H9 (cell line): ENCODE measurements around the gene QSOX2. TPM values are rescaled to one million over a fixed set of nuclear protein-coding genes. Genes with fewer than 3 reads are reported as not detected.

ENCODE experiments used
- DNase-seq: peaks from one replicate; pipeline ENCODE4 v3.0.0-alpha.2; 2017
- H2AFZ ChIP-seq: one replicate; pipeline ENCODE4 v1.6.1; 2013; ENCODE audit warnings: mild to moderate bottlenecking, low read length, control low read depth, moderate library complexity
- H2AK5ac ChIP-seq: 2 replicates; pipeline ENCODE4 v1.6.1; 2013; ENCODE audit warnings: low read length, control low read depth, mixed read lengths; ENCODE audit not compliant: insufficient read length
- H2BK120ac ChIP-seq: one replicate; pipeline ENCODE4 v1.6.1; 2013; ENCODE audit warnings: low read depth, mild to moderate bottlenecking, low read length, control low read depth, inconsistent platforms; ENCODE audit not compliant: poor library complexity, severe bottlenecking
- H2BK12ac ChIP-seq: 2 replicates; pipeline ENCODE4 v1.6.1; 2013; ENCODE audit warnings: low read length, control low read depth, mixed read lengths, low read depth; ENCODE audit not compliant: insufficient read length
- H2BK15ac ChIP-seq: 2 replicates; pipeline ENCODE4 v1.6.1; 2013; ENCODE audit warnings: low read depth, low read length, control low read depth
- H2BK20ac ChIP-seq: one replicate; pipeline ENCODE4 v1.6.1; 2013; ENCODE audit warnings: low read depth, mild to moderate bottlenecking, low read length, control low read depth, inconsistent platforms; ENCODE audit not compliant: poor library complexity, severe bottlenecking
- H2BK5ac ChIP-seq: 2 replicates; pipeline ENCODE4 v1.6.1; 2013; ENCODE audit warnings: low read length, control low read depth, mixed read lengths; ENCODE audit not compliant: insufficient read length
- H3K14ac ChIP-seq: 2 replicates; pipeline ENCODE4 v1.6.1; 2013; ENCODE audit warnings: low read length, control low read depth; ENCODE audit not compliant: insufficient read depth
- H3K18ac ChIP-seq: 2 replicates; pipeline ENCODE4 v1.6.1; 2013; ENCODE audit warnings: low read depth, mild to moderate bottlenecking, mixed read lengths, low read length, control low read depth; ENCODE audit not compliant: insufficient read length
- H3K23ac ChIP-seq: 2 replicates; pipeline ENCODE4 v1.6.1; 2013; ENCODE audit warnings: low read length, control low read depth, mixed read lengths, low read depth; ENCODE audit not compliant: insufficient read length
- H3K23me2 ChIP-seq: 2 replicates; pipeline ENCODE4 v1.6.1; 2013; ENCODE audit warnings: low read depth, mild to moderate bottlenecking, mixed read lengths, low read length, control low read depth; ENCODE audit not compliant: insufficient read length, poor library complexity, severe bottlenecking
- H3K27ac ChIP-seq: 2 replicates; pipeline ENCODE4 v1.5.1; 2013; ENCODE audit warnings: low read length, control low read depth, mixed read lengths, low read depth; ENCODE audit not compliant: insufficient read length
- H3K27me3 ChIP-seq: 2 replicates; pipeline ENCODE4 v1.6.1; 2013; ENCODE audit warnings: low read length, control low read depth, inconsistent platforms; ENCODE audit not compliant: insufficient read depth
- H3K4ac ChIP-seq: 2 replicates; pipeline ENCODE4 v1.6.1; 2013; ENCODE audit warnings: low read depth, mild to moderate bottlenecking, control low read depth, inconsistent platforms, low read length, moderate library complexity
- H3K4me1 ChIP-seq: 2 replicates; pipeline ENCODE4 v1.6.1; 2013; ENCODE audit warnings: low read length, control low read depth, inconsistent platforms; ENCODE audit not compliant: insufficient read depth
- H3K4me2 ChIP-seq: 2 replicates; pipeline ENCODE4 v1.6.1; 2013; ENCODE audit warnings: low read length, control low read depth, mixed read lengths; ENCODE audit not compliant: insufficient read length, insufficient read depth
- H3K56ac ChIP-seq: 2 replicates; pipeline ENCODE4 v1.6.1; 2013; ENCODE audit warnings: low read depth, mild to moderate bottlenecking, mixed read lengths, low read length, control low read depth; ENCODE audit not compliant: insufficient read length
- H3K79me1 ChIP-seq: 2 replicates; pipeline ENCODE4 v1.6.1; 2013; ENCODE audit warnings: low read depth, mild to moderate bottlenecking, moderate library complexity, low read length, control low read depth, inconsistent platforms; ENCODE audit not compliant: insufficient read depth, poor library complexity, severe bottlenecking
- H3K79me2 ChIP-seq: 2 replicates; pipeline ENCODE4 v1.6.1; 2013; ENCODE audit warnings: low read length, control low read depth, inconsistent platforms; ENCODE audit not compliant: insufficient read depth
- H3K9ac ChIP-seq: 2 replicates; pipeline ENCODE4 v1.6.1; 2013; ENCODE audit warnings: low read length, control low read depth, mixed read lengths; ENCODE audit not compliant: insufficient read length; ENCODE audit errors: extremely low read depth
- H3K9me3 ChIP-seq: one replicate; pipeline ENCODE4 v1.6.1; 2013; ENCODE audit warnings: low read depth, low read length, inconsistent platforms; ENCODE audit not compliant: control insufficient read depth
- H3T11ph ChIP-seq: one replicate; pipeline ENCODE4 v1.6.1; 2013; ENCODE audit warnings: mild to moderate bottlenecking, low read length, control low read depth, inconsistent platforms
- H4K20me1 ChIP-seq: one replicate; pipeline ENCODE4 v1.6.1; 2013; ENCODE audit not compliant: control insufficient read depth, insufficient read length, insufficient read depth
- H4K5ac ChIP-seq: 2 replicates; pipeline ENCODE4 v1.6.1; 2013; ENCODE audit warnings: low read depth, mild to moderate bottlenecking, mixed read lengths, low read length, control low read depth; ENCODE audit not compliant: insufficient read length
- H4K8ac ChIP-seq: replicated peaks from 2 replicates; pipeline ENCODE4 v1.6.1; 2013; ENCODE audit warnings: low read length, control low read depth, mixed read lengths, low read depth; ENCODE audit not compliant: insufficient read length
- H4K91ac ChIP-seq: 2 replicates; pipeline ENCODE4 v1.6.1; 2013; ENCODE audit warnings: low read depth, mild to moderate bottlenecking, moderate library complexity, mixed read lengths, low read length, control low read depth; ENCODE audit not compliant: insufficient read length
- H3K27ac Mint-ChIP-seq, 3 experiments: 2 replicates in 2 of 3; 3 replicates in 1 of 3; pipeline ENCODE4 v1.8.0; 2020 to 2021; ENCODE audit warnings: mixed read lengths in 3 of 3, mild to moderate bottlenecking in 1 of 3, moderate library complexity in 1 of 3
- H3K27me3 Mint-ChIP-seq: 2 replicates; pipeline ENCODE4 v1.8.0; 2021; ENCODE audit warnings: low read depth, mild to moderate bottlenecking, moderate library complexity, mixed read lengths
- H3K36me3 Mint-ChIP-seq, 3 experiments: 2 replicates in 2 of 3; 3 replicates in 1 of 3; pipeline ENCODE4 v1.8.0; 2020 to 2021; ENCODE audit warnings: low read depth in 3 of 3, mixed read lengths in 3 of 3; ENCODE audit not compliant: insufficient read depth in 1 of 3
- H3K4me1 Mint-ChIP-seq, 2 experiments: 2 replicates each; pipeline ENCODE4 v1.8.0; 2020; ENCODE audit warnings: mixed read lengths in 2 of 2
- H3K4me3 Mint-ChIP-seq, 2 experiments: 2 replicates in 1 of 2; 3 replicates in 1 of 2; pipeline ENCODE4 v1.8.0; 2020 to 2021; ENCODE audit warnings: mild to moderate bottlenecking in 2 of 2, mixed read lengths in 2 of 2, moderate library complexity in 1 of 2
- H3K9me3 Mint-ChIP-seq, 2 experiments: 2 replicates in 1 of 2; 3 replicates in 1 of 2; pipeline ENCODE4 v1.8.0; 2020; ENCODE audit warnings: mild to moderate bottlenecking in 2 of 2, mixed read lengths in 2 of 2, moderate library complexity in 1 of 2
- WGBS: extraction: QIAGEN DNeasy Blood & Tissue Kit; methylation state at CpG from one replicate; pipeline ENCODE4 v1.1.7; 2013; ENCODE audit warnings: missing lambda C conversion rate, low lambda C conversion rate, mixed read lengths; ENCODE audit not compliant: insufficient read length; ENCODE audit errors: extremely low coverage; 5-methylcytosine and 5-hydroxymethylcytosine counted together
- total RNA-seq: library from RNA; stranded (reverse); gene quantifications from 2 replicates; pipeline ENCODE4 v1.2.1, GENCODE V29; 2021
- TF ChIP-seq, protein P1 (sequence below): fragments of 200-600 bp; sonication (generic); conservative IDR thresholded peaks from 3 replicates; pipeline ENCODE4 v1.8.0; 2021; ENCODE audit warnings: antibody characterized with exemption, mild to moderate bottlenecking

Gene QSOX2
- total RNA-seq, 1 experiment from 2014 or later = 25.8 TPM

DNA sequence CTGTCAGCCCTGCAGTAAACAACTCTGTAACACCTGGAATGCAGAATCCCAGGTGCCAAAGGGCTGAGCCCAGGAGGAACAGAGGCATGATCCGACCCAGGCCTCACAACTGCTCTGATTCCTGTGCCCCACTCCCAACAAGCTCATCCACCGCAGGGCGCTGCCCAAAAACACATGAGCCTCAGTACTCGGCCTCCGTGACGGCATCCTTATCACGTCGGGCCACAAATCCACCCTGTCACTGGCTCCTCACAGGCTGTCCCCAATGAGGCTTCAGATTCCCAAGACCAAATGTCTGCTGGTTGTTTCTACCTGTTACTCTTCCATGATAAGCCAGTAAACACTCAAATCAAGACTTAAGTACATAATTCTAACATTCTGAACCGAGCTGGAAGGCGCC is 15.2 kb downstream of the QSOX2 start:
- Histone ChIP-seq H3K9me3 (no peaks in the 10 kb centered on the region), H3K14ac (no peak overlapping the region), H4K91ac (no peak overlapping the region), H3K9ac (no peak overlapping the region), H2AFZ (no peak overlapping the region), H3K4me2 (no peak overlapping the region), H2BK20ac (no peak overlapping the region), H3K4ac (no peak overlapping the region), H3T11ph (no peak overlapping the region), H2BK15ac (no peak overlapping the region), H3K27me3 (no peaks in the 10 kb centered on the region), H3K23me2 (no peaks in the 10 kb centered on the region), H2BK120ac (no peak overlapping the region), H3K79me2 (peaks cover 4% of the 10 kb centered on the region; the same call in 1 of the 2 replicates), H2BK5ac (no peak overlapping the region), H3K18ac (no peak overlapping the region), H3K56ac (no peak overlapping the region), H3K27ac (no peak overlapping the region), H3K23ac (no peak overlapping the region), H4K5ac (no peak overlapping the region), H4K20me1 (no peaks in the 10 kb centered on the region), H4K8ac (no peak overlapping the region), H2AK5ac (no peak overlapping the region), H3K79me1 (no peaks in the 10 kb centered on the region), H2BK12ac (no peak overlapping the region), H3K4me1 (no peaks in the 10 kb centered on the region)
- H3K9me3 Mint-ChIP-seq = no peaks in the 10 kb centered on the region
- H3K4me1 Mint-ChIP-seq = peaks cover 9 to 16% of the 10 kb centered on the region in 2 experiments
- peaks cover 7 to 17% (median 12%) of the 10 kb centered on the region in 3 experiments; a peak in 5 of 7 replicates for H3K36me3 Mint-ChIP-seq
- H3K27me3 Mint-ChIP-seq = no peaks in the 10 kb centered on the region
- WGBS = no CpG with 5 or more reads among the region's 10 CpGs
- TF ChIP-seq, protein P1, sequence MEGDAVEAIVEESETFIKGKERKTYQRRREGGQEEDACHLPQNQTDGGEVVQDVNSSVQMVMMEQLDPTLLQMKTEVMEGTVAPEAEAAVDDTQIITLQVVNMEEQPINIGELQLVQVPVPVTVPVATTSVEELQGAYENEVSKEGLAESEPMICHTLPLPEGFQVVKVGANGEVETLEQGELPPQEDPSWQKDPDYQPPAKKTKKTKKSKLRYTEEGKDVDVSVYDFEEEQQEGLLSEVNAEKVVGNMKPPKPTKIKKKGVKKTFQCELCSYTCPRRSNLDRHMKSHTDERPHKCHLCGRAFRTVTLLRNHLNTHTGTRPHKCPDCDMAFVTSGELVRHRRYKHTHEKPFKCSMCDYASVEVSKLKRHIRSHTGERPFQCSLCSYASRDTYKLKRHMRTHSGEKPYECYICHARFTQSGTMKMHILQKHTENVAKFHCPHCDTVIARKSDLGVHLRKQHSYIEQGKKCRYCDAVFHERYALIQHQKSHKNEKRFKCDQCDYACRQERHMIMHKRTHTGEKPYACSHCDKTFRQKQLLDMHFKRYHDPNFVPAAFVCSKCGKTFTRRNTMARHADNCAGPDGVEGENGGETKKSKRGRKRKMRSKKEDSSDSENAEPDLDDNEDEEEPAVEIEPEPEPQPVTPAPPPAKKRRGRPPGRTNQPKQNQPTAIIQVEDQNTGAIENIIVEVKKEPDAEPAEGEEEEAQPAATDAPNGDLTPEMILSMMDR = no peak
- peak overlapping the region in 1 of 3 experiments; percentile 73; a peak in 2 of 7 replicates for H3K27ac Mint-ChIP-seq
- no peak overlapping the region for H3K4me3 Mint-ChIP-seq
- no peak for DNase-seq
